HCT116 (cell line): ENCODE measurements around the gene SORL1.
A peak's percentile ranks its signal among the peaks of the same experiment; 100 is the strongest.

Experiments
- CTCF ChIP-seq, 3 experiments: fragments of 200-600 bp in 1 of 3; sonication (generic) in 1 of 3; IDR thresholded peaks in 2 of 3; conservative IDR thresholded peaks in 1 of 3; 2 replicates each; pipeline ENCODE4 v1.5.1; 2012 to 2017; ENCODE audit warnings: low read depth in 2 of 3, low read length in 2 of 3, antibody characterized with exemption in 1 of 3, borderline replicate concordance in 1 of 3, control low read depth in 1 of 3, mild to moderate bottlenecking in 1 of 3, mixed read lengths in 1 of 3, mixed run types in 1 of 3, moderate library complexity in 1 of 3; ENCODE audit not compliant: insufficient read depth in 1 of 3
- EGR1 ChIP-seq: IDR thresholded peaks from 2 replicates; pipeline ENCODE4 v1.6.1; 2012; ENCODE audit warnings: low read depth
- EZH2 ChIP-seq: fragments of 200-600 bp; sonication (generic); IDR thresholded peaks from 2 replicates; pipeline ENCODE4 v1.6.1; 2017; ENCODE audit warnings: antibody characterized with exemption, mixed run types
- FOSL1 ChIP-seq: IDR thresholded peaks from 2 replicates; pipeline ENCODE4 v1.6.1; 2012; ENCODE audit warnings: low read depth
- POLR2A ChIP-seq: IDR thresholded peaks from 2 replicates; pipeline ENCODE4 v1.7.0; 2011; ENCODE audit warnings: borderline replicate concordance; ENCODE audit not compliant: insufficient read depth, insufficient read length; ENCODE audit errors: extremely low read depth
- RAD21 ChIP-seq: IDR thresholded peaks from 2 replicates; pipeline ENCODE4 v1.6.1; 2012; ENCODE audit warnings: low read depth, mild to moderate bottlenecking
- SP1 ChIP-seq: IDR thresholded peaks from 2 replicates; pipeline ENCODE4 v1.6.1; 2012; ENCODE audit warnings: low read depth

GRCh38 chr11:121446752-121447156 lies 5.4 kb upstream of the SORL1 start:
- TF ChIP-seq SP1 (no peak), CTCF (IDR thresholded peaks at IDR 0.05 in 2 of 3, conservative IDR thresholded peaks at IDR 0.05 in 1 of 3; ENCODE audit: borderline replicate concordance in 1 of 3, insufficient read depth in 1 of 3, low read depth in 2 of 3, low read length in 2 of 3) (peak; percentile 12 to 58 (median 41); a peak in 4 of 6 replicates), EGR1 (no peak), FOSL1 (no peak), RAD21 (peak; percentile 75), EZH2 (no peak), POLR2A (no peak)
